ENCODE data around the gene PPP1R14C.

Gene PPP1R14C

DNA sequence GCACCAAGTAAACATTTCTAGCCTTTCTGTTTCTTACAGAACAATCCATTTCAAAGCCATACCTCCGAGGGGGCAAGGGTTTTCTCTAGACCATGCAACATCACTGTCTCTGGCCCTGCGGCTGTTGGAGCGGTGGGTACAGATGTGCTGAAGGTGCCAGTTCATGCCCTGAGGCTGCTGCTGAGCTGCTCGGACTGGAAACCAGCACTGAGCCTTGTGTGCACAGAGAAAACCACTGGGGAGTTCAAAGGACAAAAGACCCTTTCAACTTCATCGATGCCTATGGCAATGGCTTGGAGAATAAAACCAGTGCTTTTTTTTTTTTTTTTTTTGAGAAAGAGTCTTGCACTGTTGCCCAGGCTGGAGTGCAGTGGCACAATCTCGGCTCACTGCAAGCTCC is 132.6 kb downstream of the PPP1R14C start:
- DNase-seq = no peak

DNA sequence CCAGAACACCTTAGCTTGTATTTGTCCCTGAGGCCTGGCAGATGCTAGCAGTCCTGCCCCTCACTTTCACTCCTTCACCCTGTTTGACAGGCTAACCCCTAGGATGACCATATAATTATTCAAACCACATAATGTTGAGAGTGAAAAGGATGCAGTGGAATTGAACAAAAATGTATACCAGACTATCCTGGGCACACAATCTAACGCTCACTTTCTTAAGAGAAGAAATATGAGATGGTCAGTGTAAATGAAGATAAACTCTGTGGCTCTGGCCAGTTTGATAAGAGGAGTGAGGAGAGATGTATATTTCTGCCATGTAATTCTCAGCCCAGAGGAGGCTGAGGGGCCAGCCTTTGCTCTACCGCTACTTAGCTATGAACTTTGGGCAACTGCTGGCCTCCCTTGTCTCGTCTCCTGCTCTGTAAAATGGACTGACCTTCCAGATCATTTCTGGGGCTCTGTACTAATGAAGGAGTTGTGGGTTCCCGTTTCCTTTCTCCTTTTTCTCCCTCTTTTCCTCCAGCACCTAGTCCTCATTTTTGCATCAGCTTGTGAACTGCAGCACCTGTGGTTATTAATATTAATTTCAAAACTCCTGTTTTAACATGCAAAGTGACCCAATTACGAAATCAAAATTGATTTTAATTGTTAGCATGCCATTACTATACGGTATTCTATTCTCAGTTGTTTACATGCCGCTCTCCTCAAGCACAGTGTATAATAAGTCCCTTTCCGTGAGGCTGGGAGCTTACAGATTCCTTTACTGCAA is 133.5 kb downstream of the PPP1R14C start:
- DNase-seq = no peak

- DNase-seq = no peak
Observed at GRCh38 chr6:150276937-150277742, 134.3 kb downstream of the PPP1R14C start.

- DNase-seq = no peak
Observed at GRCh38 chr6:150279533-150279932, 136.7 kb downstream of the PPP1R14C start.

GRCh38 chr6:150280703-150281102 is 137.9 kb downstream of the PPP1R14C start:
- no peak for DNase-seq

GRCh38 chr6:150281767-150282166 is 138.9 kb downstream of the PPP1R14C start:
- DNase-seq = no peak

- DNase-seq = no peak
Observed at GRCh38 chr6:150282806-150283205, 140.0 kb downstream of the PPP1R14C start.

DNA sequence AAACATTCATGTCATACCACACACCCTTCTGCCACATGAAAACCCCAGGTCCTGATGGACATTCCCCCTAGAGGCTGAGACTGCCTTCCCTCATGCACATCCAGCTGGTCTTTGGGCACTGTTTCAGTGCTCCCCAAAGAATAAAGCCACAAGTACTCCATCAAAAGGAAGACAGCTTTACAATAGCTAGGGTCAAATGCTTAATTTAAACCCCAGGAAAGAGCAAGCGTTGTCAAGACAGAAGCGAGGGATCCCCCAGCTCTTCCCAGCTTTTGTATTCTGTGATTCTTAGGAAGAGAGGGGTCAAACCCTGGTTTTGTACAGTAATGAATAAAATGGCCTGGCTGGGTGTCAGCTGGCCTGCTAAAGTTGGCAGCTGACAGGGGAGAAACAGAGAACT is 143.6 kb downstream of the PPP1R14C start:
- no peak for DNase-seq

GRCh38 chr6:150286912-150287311 is 144.1 kb downstream of the PPP1R14C start:
- DNase-seq = no peak

GRCh38 chr6:150288456-150288855 is 145.6 kb downstream of the PPP1R14C start:
- DNase-seq = no peak

DNA sequence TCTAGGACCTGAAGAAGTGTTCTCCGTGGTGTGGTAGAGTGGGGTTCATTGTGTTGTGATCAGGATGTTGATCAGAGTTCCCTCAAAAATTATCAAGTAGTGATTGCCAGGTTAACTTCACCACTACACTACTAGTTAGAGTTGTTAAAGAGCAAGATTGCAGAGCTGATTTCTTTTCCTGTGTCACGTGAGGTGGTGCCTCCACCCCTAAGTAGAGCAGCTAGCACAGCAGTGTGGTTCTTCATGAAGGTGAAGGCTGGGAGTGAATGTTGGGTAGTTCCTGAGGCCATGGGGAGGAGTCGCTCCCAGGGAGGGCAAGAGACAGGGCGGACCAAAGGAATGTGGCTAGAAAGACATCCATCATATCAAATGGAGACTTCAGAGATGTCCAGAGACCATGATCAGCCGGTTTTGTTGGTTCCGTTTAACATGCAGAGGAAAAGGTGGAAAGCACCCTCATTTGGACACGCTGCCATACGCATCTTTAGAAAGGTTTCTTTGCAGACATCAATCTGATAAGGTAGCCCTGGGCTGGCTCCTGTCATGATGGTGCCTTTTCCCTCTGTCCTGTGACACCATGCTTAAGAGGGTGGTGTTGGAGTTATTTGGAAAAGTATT is 146.7 kb downstream of the PPP1R14C start:
- DNase-seq = no peak

DNA sequence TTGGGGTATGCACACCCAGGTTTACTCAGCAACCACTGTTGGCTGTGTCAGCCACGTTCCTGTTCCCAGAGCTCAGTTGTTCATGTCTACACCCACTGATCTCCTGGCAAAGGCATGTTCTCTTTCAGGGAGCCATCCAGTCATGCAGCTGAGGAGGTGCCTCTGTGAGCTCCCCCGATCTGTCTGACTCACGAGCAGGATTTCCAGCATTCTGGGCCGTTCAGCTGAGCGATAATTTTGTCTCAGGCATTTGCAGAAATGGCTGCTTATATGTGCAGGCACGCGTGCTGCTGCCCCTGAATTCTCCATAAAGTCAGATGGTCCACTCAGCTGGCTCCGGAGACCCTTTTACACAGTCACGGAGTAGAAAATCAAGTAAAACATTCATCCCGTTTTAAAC is 147.6 kb downstream of the PPP1R14C start:
- DNase-seq = no peak

DNA sequence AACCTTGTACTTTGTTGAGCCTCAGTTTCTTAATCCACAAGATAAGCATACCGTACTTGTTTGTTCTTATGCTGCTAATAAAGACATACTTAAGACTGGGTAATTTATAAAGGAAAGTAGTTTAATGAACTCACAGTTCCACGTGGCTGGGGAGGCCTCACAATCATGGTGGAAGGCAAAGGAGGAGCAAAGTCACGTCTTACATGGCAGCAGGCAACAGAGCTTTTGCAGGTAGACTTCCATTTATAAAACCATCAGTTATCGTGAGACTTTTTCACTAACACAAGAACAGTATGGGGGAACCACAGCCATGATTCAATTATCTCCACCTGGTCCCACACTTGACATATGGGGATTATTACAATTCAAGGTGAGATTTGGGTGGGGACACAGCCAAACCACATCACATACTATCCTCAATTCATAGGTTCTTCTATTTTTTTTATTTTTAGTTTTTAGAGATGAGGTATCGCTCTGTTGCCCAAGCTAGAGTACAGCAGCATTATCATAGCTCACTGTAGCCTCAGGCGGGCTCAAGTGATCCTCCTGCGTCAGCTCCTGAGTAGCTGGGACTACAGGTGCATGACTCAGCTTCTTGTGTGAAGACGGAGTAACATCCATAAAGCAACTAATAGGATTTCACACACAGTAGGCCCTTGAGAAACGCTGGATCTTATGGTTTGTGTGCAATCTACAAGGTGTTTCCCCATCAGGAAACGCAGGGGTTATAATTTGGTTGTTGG is 149.3 kb downstream of the PPP1R14C start:
- DNase-seq = no peak

DNA sequence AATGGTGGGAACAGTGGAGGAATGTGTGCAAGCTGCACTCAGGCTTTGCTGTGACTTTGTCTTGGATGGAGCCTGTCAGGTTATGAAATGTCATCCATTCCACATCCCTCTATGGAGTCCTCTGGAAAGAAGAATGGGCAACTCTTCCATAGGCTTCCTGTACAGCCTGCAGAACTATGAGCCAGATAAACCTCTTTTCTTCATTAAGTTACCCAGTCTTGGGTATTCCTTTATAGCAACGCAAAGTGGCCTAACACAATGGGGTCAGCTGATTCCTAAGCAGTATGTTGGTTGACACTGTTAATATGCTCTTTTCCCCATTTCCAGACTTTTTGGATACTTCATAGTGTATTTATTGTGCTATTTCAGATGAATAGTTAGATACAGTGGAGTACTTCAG is 150.2 kb downstream of the PPP1R14C start:
- DNase-seq = no peak

DNA sequence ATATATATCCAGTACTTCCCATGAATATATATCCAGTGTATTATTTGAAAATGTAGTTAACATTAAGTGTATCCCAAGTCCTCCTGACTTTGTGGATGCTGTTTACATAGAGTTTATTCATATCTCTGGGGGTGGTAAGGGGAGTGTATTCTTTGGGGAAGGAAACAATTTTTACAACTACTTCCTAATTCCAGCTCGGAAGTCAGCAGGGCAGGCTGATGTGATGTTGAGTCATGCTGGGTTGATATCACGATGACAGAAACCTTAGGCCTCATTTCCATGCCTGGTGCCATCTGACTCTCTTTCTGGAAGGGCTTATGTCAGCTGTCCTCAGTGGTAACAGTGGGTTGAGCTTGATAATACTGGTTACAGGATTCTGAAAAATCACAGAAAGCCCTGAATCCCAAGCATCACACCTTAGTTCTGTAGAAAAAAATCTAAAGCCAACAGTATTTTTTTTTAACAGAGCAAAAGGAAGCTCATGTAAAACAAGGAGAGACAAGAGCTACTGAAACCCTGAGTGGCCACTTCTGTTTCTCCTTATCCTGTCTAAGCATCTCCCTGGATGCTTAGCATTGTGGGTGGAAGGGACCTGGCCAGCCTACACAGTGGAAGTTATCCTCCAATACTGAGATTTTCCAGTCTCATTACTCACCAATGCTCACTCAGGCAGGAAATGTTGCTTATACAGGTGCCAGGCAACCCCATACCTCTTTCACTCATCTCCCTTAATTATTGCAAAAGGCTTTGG is 150.8 kb downstream of the PPP1R14C start:
- DNase-seq = no peak

DNA sequence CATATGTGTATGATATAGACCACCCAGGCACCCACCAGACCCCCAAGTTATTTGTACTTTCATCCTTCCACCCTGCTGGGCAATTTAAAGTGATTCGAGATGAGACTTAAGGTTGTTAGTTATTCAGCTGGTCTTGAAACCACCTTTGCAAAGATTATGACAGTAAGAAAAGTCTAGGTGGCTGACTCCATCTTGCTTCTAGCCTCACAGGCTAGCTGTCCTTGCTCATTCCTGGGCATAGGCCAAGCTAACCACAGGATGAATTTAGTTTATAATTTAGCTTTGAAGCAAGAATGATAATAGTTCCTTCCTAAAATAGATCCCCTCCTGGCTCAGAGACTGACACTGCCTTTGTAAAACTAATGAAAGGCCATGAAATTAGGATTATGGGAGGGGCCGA is 154.0 kb downstream of the PPP1R14C start:
- DNase-seq = no peak

GRCh38 chr6:150297327-150298029 is 154.6 kb downstream of the PPP1R14C start:
- DNase-seq = no peak

DNA sequence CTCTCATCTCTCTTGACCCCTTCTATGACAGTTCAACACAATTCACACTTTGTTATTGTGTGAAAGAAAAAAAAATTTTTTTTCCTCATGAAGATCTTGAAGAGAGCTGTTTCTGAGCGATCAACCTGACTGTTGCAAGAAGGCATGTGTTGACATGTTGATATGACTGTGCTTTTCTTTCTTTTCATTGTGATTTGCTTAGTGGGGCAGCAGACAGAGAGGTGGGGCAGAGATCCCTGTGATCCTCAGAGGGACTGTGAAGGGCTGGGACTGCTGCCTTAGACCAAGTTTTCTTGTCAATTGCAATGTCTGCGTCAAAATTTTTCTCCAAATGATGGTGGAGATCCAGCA is 155.2 kb downstream of the PPP1R14C start:
- no peak for DNase-seq

DNA sequence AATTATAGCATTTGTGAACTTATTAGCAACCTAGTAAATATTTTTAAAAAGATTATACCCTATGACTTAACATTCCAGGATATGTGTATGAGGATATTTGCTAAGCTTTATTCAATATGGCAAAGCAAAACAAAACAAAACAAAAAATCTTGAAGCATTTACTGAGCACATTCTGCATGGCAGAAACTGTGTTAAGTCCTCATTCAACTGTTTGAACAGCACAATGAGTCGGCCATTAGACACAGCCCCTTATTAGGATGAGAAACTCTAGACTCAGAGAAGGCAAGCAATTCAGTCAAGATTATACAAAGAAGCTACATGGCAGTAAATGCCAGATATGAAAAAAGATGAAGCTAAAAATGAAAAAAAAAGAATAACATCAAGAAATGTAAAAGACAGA is 155.8 kb downstream of the PPP1R14C start:
- DNase-seq = no peak
